Esophagus muscularis mucosa (tissue), 4 donors: ENCODE data around the gene SULF2. TPM values are rescaled to one million over a fixed set of nuclear protein-coding genes. Genes with fewer than 3 reads are reported as not detected.

Experiments used
- DNase-seq: peaks from one replicate; pipeline ENCODE4 v3.0.0-alpha.2; 2017; ENCODE audit errors: extremely low spot score
- H3K27ac ChIP-seq, 4 donors: fragments of 200-600 bp; sonication (generic); replicated peaks in 1 of 4; 1 replicate in 3 of 4; 2 replicates in 1 of 4; pipeline ENCODE4 v1.5.1; 2016 to 2019; ENCODE audit warnings: mild to moderate bottlenecking in 1 of 4
- H3K27me3 ChIP-seq, 4 donors: fragments of 200-600 bp; sonication (generic); one replicate each; pipeline versions ENCODE4 v1.5.1 to v1.6.0; 2016 to 2019
- H3K36me3 ChIP-seq, 4 donors: fragments of 200-600 bp; sonication (generic); one replicate each; pipeline ENCODE4 v1.5.1; 2016 to 2019
- H3K4me1 ChIP-seq, 4 donors: fragments of 200-600 bp; sonication (generic); one replicate each; pipeline ENCODE4 v1.5.1; 2016 to 2019
- H3K4me3 ChIP-seq, 4 donors: fragments of 200-600 bp; sonication (generic); 1 replicate in 2 of 4; 2 replicates in 2 of 4; pipeline ENCODE4 v1.5.1; 2016 to 2019; ENCODE audit warnings: mild to moderate bottlenecking in 4 of 4, moderate library complexity in 1 of 4
- H3K9me3 ChIP-seq, 4 donors: fragments of 200-600 bp; sonication (generic); 1 replicate in 3 of 4; 2 replicates in 1 of 4; pipeline ENCODE4 v1.5.1; 2016 to 2019
- CTCF ChIP-seq, 3 experiments: fragments of 200-600 bp in 2 of 3; fragments of 450-650 bp in 1 of 3; sonication (generic) in 2 of 3; IDR thresholded peaks; one replicate each; pipeline ENCODE4 v1.5.1; 2017 to 2019; ENCODE audit warnings: antibody characterized with exemption in 3 of 3, mild to moderate bottlenecking in 2 of 3, moderate library complexity in 1 of 3
- EP300 ChIP-seq: sonication (generic); formaldehyde crosslinking; IDR thresholded peaks from one replicate; pipeline ENCODE4 v1.6.1; 2017; ENCODE audit warnings: antibody characterized with exemption
- POLR2A ChIP-seq: fragments of 450-650 bp; IDR thresholded peaks from one replicate; pipeline ENCODE4 v1.6.1; 2017; ENCODE audit warnings: antibody characterized with exemption, moderate library complexity, mild to moderate bottlenecking, low read depth
- POLR2AphosphoS5 ChIP-seq, 2 donors: sonication (generic); formaldehyde crosslinking; IDR thresholded peaks; one replicate each; pipeline ENCODE4 v1.6.1; 2017; ENCODE audit warnings: antibody characterized with exemption in 2 of 2
- WGBS: methylation state at CpG from one replicate; pipeline ENCODE4 v1.1.5; 2018; 5-methylcytosine and 5-hydroxymethylcytosine counted together
- intact Hi-C: fragments of 100-400 bp; cut with DNase I; formaldehyde crosslinking; loops from one replicate; pipeline ENCODE4 v1.15.1; 2023
- total RNA-seq, 4 donors: library from RNA; depleted of rRNA; stranded (reverse); fragments of >200 nt; gene quantifications; one replicate each; pipeline versions ENCODE4 v1.1.0 to v1.2.1, GENCODE V29; 2016

Gene SULF2
- total RNA-seq, 4 donors from 2014 or later: 78.7 to 243 (median 138) TPM

DNA sequence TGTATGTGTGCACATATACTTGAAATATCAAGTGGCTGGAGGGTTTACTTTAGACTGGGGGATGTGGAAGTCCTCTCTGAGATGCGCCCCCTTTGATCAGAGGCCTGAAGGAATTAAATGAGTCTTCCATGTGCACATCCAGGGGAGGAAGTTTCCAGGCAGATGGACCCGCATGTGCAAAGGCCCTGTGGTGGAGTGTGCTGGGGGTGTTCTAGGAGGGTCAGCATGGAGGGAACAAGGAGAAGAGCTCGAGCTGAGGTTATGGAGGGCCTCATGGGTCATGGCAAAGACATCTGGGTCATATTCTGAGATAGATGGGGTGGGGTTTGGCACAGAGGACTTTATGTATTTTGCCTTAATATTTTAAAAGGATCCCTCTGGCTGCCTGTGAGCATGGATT, 17.7 kb upstream of the SULF2 start:
- TF ChIP-seq POLR2A: no peak
- TF ChIP-seq CTCF (IDR thresholded peaks at IDR 0.05): no peak
- no peak for TF ChIP-seq EP300
- TF ChIP-seq POLR2AphosphoS5 (IDR thresholded peaks at IDR 0.05): no peak
- Histone ChIP-seq H3K4me1 (peaks cover 0 to 15% (median 6%) of the 10 kb centered on the region in 4 donors), H3K27me3 (no peaks in the 10 kb centered on the region), H3K36me3 (no peaks in the 10 kb centered on the region), H3K27ac (no peak overlapping the region), H3K9me3 (no peaks in the 10 kb centered on the region), H3K4me3 (no peak overlapping the region)
- 91% methylated on average over 3 of the region's 3 CpGs for WGBS
- intact Hi-C loops: no loop called here
- no peak for DNase-seq

GRCh38 chr20:47802226-47802920, 17.1 kb upstream of the SULF2 start:
- H3K27me3 ChIP-seq: no peaks in the 10 kb centered on the region
- no peak overlapping the region for H3K27ac ChIP-seq
- peaks cover 0 to 15% (median 6%) of the 10 kb centered on the region in 4 donors for H3K4me1 ChIP-seq
- 94% methylated on average over 15 of the region's 18 CpGs for WGBS
- DNase-seq: no peak
- TF ChIP-seq CTCF (IDR thresholded peaks at IDR 0.05) (no peak), POLR2A (no peak), EP300 (no peak), POLR2AphosphoS5 (IDR thresholded peaks at IDR 0.05) (no peak)
- H3K36me3 ChIP-seq: no peaks in the 10 kb centered on the region
- no peaks in the 10 kb centered on the region for H3K9me3 ChIP-seq
- intact Hi-C loops: no loop called here
- no peak overlapping the region for H3K4me3 ChIP-seq

DNA sequence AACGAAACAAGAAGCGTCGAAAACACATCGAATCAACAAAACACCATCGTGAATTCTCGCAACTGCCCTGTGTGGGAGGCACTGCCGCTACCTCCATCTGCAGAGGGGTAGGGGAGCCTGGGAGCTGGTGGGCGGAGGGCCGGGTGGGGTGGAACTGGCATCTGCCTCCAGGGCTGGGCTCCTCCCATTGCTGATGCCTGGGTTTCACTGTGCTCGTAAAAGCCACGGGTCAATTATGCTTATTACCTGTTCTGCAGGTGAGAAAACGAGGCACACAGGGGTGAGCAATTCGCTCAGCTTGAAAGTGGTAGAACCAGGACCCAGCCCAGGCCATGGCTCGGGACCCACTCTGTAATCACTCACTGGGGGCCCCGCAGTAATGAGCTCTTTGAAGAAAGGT, 16.5 kb upstream of the SULF2 start:
- TF ChIP-seq POLR2AphosphoS5 (IDR thresholded peaks at IDR 0.05) (no peak), EP300 (no peak), CTCF (IDR thresholded peaks at IDR 0.05) (no peak), POLR2A (no peak)
- Histone ChIP-seq H3K36me3 (no peaks in the 10 kb centered on the region), H3K4me3 (no peak overlapping the region), H3K9me3 (no peaks in the 10 kb centered on the region), H3K27ac (no peak overlapping the region), H3K4me1 (peaks cover 0 to 15% (median 6%) of the 10 kb centered on the region in 4 donors), H3K27me3 (no peaks in the 10 kb centered on the region)
- intact Hi-C loops: no loop called here
- no peak for DNase-seq
- 91% methylated on average over 13 of the region's 15 CpGs for WGBS

DNA sequence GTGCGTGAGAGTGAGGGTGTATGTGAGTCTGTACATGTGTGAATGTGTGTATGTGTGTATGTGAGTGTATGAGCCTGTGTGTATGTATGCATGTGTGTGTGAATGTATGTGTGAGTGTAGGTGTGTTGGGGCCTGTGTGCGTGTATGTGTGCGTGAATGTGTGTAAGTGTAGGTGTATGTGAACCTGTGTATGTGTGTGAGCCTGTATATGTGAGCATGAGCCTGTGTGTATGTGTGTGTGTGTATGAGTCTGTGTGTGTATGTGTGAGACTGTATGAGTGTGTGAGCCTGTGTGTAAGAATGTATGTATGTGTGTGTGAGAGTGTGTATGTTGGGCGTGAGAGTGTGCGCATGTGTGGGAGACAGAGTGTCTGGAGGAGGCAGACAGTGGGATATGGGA, 15.8 kb upstream of the SULF2 start:
- peaks cover 0 to 15% (median 6%) of the 10 kb centered on the region in 4 donors for H3K4me1 ChIP-seq
- H3K4me3 ChIP-seq: no peak overlapping the region
- no peak for DNase-seq
- intact Hi-C loops: no loop called here
- H3K36me3 ChIP-seq: no peaks in the 10 kb centered on the region
- no peaks in the 10 kb centered on the region for H3K27me3 ChIP-seq
- no peaks in the 10 kb centered on the region for H3K9me3 ChIP-seq
- 98% methylated on average over 5 of the region's 5 CpGs for WGBS
- TF ChIP-seq POLR2AphosphoS5 (IDR thresholded peaks at IDR 0.05): no peak
- TF ChIP-seq EP300: no peak
- no peak for TF ChIP-seq POLR2A
- TF ChIP-seq CTCF (IDR thresholded peaks at IDR 0.05): no peak
- H3K27ac ChIP-seq: no peak overlapping the region

- Histone ChIP-seq H3K4me3 (no peak overlapping the region), H3K4me1 (peaks cover under 1 to 17% (median 6%) of the 10 kb centered on the region in 4 donors), H3K36me3 (no peaks in the 10 kb centered on the region), H3K9me3 (no peaks in the 10 kb centered on the region), H3K27ac (no peak overlapping the region), H3K27me3 (no peaks in the 10 kb centered on the region)
- DNase-seq: no peak
- TF ChIP-seq EP300: no peak
- no peak for TF ChIP-seq POLR2A
- no peak for TF ChIP-seq POLR2AphosphoS5 (IDR thresholded peaks at IDR 0.05)
- TF ChIP-seq CTCF (IDR thresholded peaks at IDR 0.05): no peak
- 77% methylated on average over 9 of the region's 11 CpGs for whole genome bisulfite sequencing
- intact Hi-C loops: no loop called here
These were observed 15.3 kb upstream of the SULF2 start for GRCh38 chr20:47800623-47801022.
